Osteoblast (primary cell): ENCODE measurements around the gene SECISBP2L. TPM values are rescaled to one million over a fixed set of nuclear protein-coding genes. Genes with fewer than 3 reads are reported as not detected.

Experiments used
- DNase-seq: peaks from one replicate; pipeline ENCODE4 v3.0.0; 2011; ENCODE audit warnings: low spot score, mixed read lengths; ENCODE audit not compliant: insufficient read length; ENCODE audit errors: missing footprints
- H2AFZ ChIP-seq: 2 replicates; pipeline ENCODE4 v1.6.0; 2011; ENCODE audit warnings: mild to moderate bottlenecking, low read length
- H3K27ac ChIP-seq: 2 replicates; pipeline ENCODE4 v1.5.1; 2011; ENCODE audit warnings: mild to moderate bottlenecking, low read depth, low read length, moderate library complexity
- H3K27me3 ChIP-seq: 2 replicates; pipeline ENCODE4 v1.6.0; 2012; ENCODE audit warnings: mild to moderate bottlenecking, control low read depth, inconsistent platforms, low read length, moderate library complexity; ENCODE audit not compliant: insufficient read depth
- H3K36me3 ChIP-seq: 2 replicates; pipeline ENCODE4 v1.5.1; 2011; ENCODE audit warnings: mild to moderate bottlenecking, low read length, control low read depth, moderate library complexity; ENCODE audit not compliant: insufficient read depth
- H3K4me1 ChIP-seq: 2 replicates; pipeline ENCODE4 v1.5.1; 2011; ENCODE audit warnings: mild to moderate bottlenecking, low read length, control low read depth, moderate library complexity; ENCODE audit not compliant: insufficient read depth
- H3K4me2 ChIP-seq: 2 replicates; pipeline ENCODE4 v1.6.0; 2011; ENCODE audit warnings: mild to moderate bottlenecking, low read length; ENCODE audit not compliant: insufficient read depth
- H3K4me3 ChIP-seq: fragments of 200-600 bp; sonication (generic); 3 replicates; pipeline ENCODE4 v1.5.1; 2012; ENCODE audit warnings: mild to moderate bottlenecking, low read length, inconsistent platforms; ENCODE audit not compliant: insufficient read depth
- H3K79me2 ChIP-seq: 2 replicates; pipeline ENCODE4 v1.6.0; 2012; ENCODE audit warnings: mild to moderate bottlenecking, low read length, control low read depth, inconsistent platforms; ENCODE audit not compliant: insufficient read depth
- H3K9me3 ChIP-seq: 2 replicates; pipeline ENCODE4 v1.5.1; 2011; ENCODE audit warnings: low read depth, low read length, control low read depth
- H4K20me1 ChIP-seq: 2 replicates; pipeline ENCODE4 v1.6.0; 2012; ENCODE audit warnings: mild to moderate bottlenecking, low read length, control low read depth; ENCODE audit not compliant: insufficient read depth
- CTCF ChIP-seq: IDR thresholded peaks from 2 replicates; pipeline ENCODE4 v1.5.1; 2011; ENCODE audit warnings: mild to moderate bottlenecking, low read depth, low read length, moderate library complexity; ENCODE audit errors: extremely low read depth
- total RNA-seq: library from RNA; depleted of rRNA; stranded (reverse); fragments of >200 nt; gene quantifications from 2 replicates; pipeline ENCODE4 v1.2.3, GENCODE V29; 2012

SECISBP2L gene
- total RNA-seq, 1 donor, result 42.3 TPM

- Histone ChIP-seq H2AFZ (no peak overlapping the region), H3K27me3 (no peaks in the 10 kb centered on the region), H3K27ac (no peak overlapping the region), H4K20me1 (no peaks in the 10 kb centered on the region), H3K36me3 (no peaks in the 10 kb centered on the region), H3K4me3 (no peak overlapping the region), H3K79me2 (no peaks in the 10 kb centered on the region), H3K4me1 (peaks cover 21% of the 10 kb centered on the region), H3K9me3 (no peaks in the 10 kb centered on the region), H3K4me2 (no peak overlapping the region)
- no peak for TF ChIP-seq CTCF
- DNase-seq, result peak; percentile 73
These were observed 78.9 kb downstream of the SECISBP2L start for GRCh38 chr15:48967336-48967735.

DNA sequence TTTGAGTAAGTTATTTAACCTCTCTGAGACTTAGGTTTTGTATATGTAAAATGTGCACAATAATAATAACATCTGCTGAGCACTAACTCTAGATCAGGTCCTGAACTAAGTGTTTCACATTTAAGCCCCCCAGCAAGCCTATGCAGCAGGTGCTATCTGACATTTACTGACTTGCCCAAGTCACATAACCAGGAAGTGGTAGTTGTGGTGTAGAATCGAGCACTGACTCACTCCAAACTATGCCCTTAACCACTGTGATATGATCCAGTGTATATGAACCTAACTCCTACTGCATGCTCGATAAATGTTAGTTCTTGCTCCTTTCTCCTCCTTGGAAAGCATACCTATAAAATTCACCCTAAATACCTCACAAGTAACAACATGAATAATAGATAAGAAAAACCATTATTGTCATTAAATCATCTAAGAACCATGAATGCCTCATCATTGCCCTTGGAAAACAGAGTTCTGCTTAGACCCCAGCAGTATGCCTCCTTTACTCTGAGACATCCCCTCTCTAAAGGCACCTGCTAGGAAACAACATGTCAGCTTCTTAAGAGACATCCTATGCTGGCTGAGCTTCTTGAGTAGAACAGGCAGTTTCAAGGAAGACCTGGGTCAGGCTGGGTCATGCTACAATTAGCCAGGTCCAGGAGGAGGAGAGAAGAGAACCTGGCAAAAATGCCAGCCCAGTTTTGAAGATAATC is 79.5 kb downstream of the SECISBP2L start:
- no peak overlapping the region for H3K4me2 ChIP-seq
- H4K20me1 ChIP-seq, result no peaks in the 10 kb centered on the region
- H3K9me3 ChIP-seq, result no peaks in the 10 kb centered on the region
- no peaks in the 10 kb centered on the region for H3K79me2 ChIP-seq
- H3K4me3 ChIP-seq, result no peak overlapping the region
- TF ChIP-seq CTCF, result no peak
- no peak for DNase-seq
- H3K36me3 ChIP-seq, result no peaks in the 10 kb centered on the region
- H3K4me1 ChIP-seq, result peaks cover 21% of the 10 kb centered on the region
- no peaks in the 10 kb centered on the region for H3K27me3 ChIP-seq
- H2AFZ ChIP-seq, result no peak overlapping the region
- H3K27ac ChIP-seq, result no peak overlapping the region

DNA sequence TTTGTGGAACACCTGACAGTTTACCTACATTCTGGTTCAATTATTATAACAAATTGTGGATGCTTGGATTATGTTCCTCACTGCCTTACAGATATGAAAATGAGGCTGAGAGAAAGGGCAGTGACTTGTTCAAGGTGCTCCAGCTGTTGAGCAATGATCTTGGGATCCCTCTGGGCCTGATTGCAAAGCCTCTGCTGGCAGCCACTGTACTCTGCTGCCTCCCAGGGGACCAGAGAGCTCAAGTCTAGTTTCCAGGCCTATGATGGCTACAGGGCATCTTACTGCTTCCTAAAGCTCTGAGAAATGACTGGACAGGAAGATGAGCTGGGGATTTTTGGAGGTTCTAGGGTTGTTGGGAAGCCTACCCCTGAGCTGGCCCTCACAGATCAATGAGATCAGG is 80.3 kb downstream of the SECISBP2L start:
- Histone ChIP-seq H3K4me1 (peaks cover 21% of the 10 kb centered on the region), H2AFZ (no peak overlapping the region), H3K27ac (no peak overlapping the region), H3K27me3 (no peaks in the 10 kb centered on the region), H3K9me3 (no peaks in the 10 kb centered on the region), H3K79me2 (no peaks in the 10 kb centered on the region), H3K36me3 (no peaks in the 10 kb centered on the region), H3K4me2 (no peak overlapping the region), H4K20me1 (no peaks in the 10 kb centered on the region), H3K4me3 (no peak overlapping the region)
- DNase-seq, result peak; percentile 65
- TF ChIP-seq CTCF, result no peak

DNA sequence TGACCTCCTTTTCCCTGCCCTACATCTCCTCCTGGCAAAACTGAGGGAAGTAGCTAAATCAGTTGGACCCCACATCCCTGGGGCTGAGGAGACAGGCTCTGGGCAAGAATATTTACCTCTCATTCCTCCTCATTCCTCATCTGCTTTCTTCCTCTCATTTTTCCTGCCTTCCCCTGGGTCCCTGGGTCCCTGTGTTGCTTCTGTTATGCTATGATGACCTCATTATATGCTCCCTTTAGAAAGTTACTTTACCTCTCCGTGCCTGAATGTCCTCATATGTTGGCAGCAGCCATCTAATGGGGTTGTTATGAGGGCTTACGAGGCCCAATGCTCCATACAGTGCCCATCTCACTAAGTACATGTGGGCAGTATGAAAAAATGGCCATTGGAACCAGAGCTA is 81.3 kb downstream of the SECISBP2L start:
- H3K36me3 ChIP-seq, result no peaks in the 10 kb centered on the region
- no peak overlapping the region for H3K4me3 ChIP-seq

More for the DNA sequence above, 81.3 kb downstream of the SECISBP2L start:
- no peak overlapping the region for H3K27ac ChIP-seq
- no peak overlapping the region for H2AFZ ChIP-seq
- DNase-seq, result no peak
- H3K79me2 ChIP-seq, result no peaks in the 10 kb centered on the region
- no peak overlapping the region for H3K4me2 ChIP-seq
- no peaks in the 10 kb centered on the region for H4K20me1 ChIP-seq
- no peaks in the 10 kb centered on the region for H3K27me3 ChIP-seq
- no peaks in the 10 kb centered on the region for H3K9me3 ChIP-seq
- peaks cover 21% of the 10 kb centered on the region for H3K4me1 ChIP-seq
- no peak for TF ChIP-seq CTCF
